Kidney glomerular epithelial cell (primary cell): ENCODE measurements around the gene NAV3.
"Not testable (repeated sequence)": the region's sequence is repeated elsewhere in the genome, so short reads cannot be mapped to it uniquely, and the experiment has no call there.

Experiments
- DNase-seq: peaks from one replicate; lab custom pipeline; 2025; lab: John Stamatoyannopoulos, UW

NAV3 gene

GRCh38 chr12:78040111-78040510 lies 209.4 kb downstream of the NAV3 start:
- no peak for DNase-seq

GRCh38 chr12:78050790-78051189 lies 220.1 kb downstream of the NAV3 start:
- no peak for DNase-seq

GRCh38 chr12:78055545-78055944 lies 224.9 kb downstream of the NAV3 start:
- DNase-seq: no peak

GRCh38 chr12:78057075-78057474 lies 226.4 kb downstream of the NAV3 start:
- no peak for DNase-seq

DNA sequence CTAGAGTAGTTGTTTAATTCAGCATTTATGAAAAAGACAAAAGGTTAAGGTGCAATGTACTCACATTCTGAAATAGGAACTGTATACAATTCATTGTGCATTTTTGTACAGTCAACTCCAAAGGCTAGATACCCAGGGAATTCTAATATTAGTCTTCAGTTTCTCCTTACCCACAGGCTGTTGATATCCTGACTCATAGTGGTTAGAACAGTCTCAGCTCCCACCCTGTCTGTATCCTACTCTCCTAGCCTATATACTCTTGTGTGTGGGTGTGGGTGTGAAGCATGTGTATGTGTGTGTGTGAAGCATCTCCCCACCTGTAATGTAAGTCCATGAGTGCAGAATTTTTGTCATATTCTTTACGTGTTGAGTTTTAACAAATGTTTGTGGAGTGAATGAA lies 229.5 kb downstream of the NAV3 start:
- peak; percentile 13 for DNase-seq

- peak; percentile 69 for DNase-seq
Measured at GRCh38 chr12:78062786-78063185, 232.1 kb downstream of the NAV3 start.

DNA sequence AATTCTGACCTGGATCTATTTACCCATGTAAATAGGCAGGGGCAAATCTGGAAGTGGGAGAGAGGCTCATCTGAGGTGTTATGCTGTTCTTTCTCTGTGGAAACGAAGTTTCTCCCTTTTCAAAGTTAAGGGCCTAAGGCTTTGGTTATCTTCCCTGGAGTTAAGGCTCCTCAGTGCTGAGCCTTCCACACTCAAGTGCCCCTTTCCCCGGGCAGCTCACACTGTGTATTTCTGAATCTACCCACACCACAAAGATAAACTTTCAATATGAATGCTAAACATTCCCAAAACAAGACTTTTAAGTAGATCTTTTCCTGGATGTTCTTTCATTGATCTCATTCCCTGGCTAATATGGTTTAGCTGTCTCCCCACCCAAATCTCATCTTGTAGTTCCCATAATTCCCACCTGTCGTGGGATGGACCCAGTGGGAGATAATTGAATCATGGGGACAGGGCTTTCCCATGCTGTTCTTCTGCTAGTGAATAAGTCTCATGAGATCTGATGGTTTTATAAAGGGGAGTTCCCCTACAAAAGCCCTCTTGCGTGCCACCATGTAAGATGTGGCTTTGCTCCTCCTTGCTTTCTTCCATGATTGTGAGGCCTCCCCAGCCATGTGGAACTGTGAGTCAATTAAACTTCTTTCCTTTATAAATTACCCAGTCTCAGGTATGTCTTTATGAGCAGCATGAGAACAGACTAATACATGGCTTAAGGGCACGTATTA lies 251.1 kb downstream of the NAV3 start:
- DNase-seq: no peak

GRCh38 chr12:78085542-78086182 lies 255.0 kb downstream of the NAV3 start:
- no peak for DNase-seq

GRCh38 chr12:78086553-78087362 lies 256.1 kb downstream of the NAV3 start:
- DNase-seq: no peak

GRCh38 chr12:78087363-78087675 lies 256.6 kb downstream of the NAV3 start:
- DNase-seq: no peak

DNA sequence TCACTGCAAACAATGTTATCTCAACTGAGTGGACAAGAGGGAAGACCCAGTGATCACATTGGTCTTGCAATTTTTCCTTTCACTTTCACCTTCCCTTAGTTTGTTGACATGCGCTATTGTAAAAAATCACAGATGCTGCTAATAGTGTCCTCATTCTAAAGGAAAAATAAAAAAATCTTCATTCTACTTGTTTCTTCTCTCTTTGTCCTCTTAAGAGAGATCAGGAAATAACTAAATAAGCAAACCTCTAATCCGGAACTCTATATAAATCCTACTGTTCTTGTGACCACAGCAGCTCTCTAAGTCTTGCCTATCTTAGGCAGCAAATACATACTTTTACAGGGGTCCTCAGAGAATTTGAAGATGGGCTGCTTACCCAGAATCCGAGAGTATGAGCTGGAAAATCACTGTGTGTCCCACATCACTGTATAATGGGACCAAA lies 257.7 kb downstream of the NAV3 start:
- DNase-seq: peak; percentile 30

GRCh38 chr12:78090266-78090665 lies 259.6 kb downstream of the NAV3 start:
- DNase-seq: no peak

DNA sequence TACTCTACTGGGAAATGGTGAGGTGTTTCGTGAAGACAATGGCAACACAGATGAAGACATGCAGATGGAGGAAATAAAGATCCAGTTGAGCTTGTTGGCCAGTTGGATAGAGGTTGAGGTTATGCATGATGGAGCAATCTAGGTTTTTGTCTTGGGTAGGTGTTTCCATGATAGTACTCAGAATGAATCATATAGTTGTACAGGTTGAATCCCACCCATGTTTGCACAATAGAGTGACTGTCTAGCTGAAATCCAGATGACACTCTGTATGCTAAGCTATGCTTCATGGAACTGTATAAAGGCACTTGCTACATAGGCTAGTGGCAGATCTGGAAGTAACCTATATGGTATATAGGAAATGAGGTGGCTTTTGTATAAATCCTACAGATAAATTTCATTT lies 264.9 kb downstream of the NAV3 start:
- DNase-seq: no peak

GRCh38 chr12:78096909-78097597 lies 266.4 kb downstream of the NAV3 start:
- no peak for DNase-seq

DNA sequence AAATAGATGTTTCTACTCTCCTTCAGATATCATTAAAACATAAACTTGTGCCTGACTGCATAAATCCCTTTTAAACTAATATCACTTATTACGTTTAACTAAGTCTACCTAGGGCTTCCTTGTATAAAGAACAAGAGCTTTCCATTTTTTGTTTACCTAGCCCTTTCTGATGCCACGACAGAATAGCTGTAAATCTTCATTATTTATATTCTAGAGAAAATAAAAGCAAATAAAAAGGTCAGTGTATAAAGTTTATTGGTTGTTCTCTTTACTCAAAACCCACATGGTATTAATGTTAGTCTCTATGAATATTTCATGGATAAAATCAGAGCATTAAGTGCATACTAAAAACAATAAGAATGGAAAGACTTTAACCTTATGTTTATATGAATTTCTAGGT lies 269.1 kb downstream of the NAV3 start:
- DNase-seq: no peak

DNA sequence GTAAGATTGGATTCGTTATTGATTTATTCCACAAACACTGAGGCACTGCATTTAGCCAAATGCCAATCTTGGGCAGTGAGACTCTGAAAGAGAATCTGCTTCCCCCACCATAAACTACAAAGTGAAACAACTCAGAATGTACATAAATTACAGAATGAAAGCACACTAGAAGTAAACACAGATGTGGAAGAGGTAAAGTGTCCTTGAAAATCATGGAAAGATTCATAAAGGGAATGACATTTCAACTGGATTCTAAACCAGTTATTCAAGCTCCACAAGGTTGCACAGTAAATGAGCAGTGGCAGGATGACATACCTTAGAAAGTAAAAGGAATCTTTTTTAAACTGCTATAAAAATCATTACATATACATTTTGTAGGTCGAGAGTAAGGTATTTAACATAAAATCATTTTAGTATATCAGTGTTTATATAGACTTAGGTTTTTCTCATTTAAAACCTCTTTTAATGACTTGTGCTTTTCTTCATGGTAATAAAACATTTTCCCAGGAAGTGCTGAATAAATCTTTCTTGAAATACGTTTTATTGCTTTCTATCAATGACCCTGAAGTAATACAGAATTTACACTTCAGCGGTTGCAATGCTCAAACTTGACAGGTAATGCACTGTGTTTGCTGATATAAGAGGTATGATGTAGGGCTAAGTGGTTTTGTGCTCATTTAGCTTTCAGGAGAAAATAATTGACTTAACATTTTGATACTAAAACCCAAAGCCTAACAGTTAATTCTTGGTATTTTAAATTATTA lies 270.6 kb downstream of the NAV3 start:
- no peak for DNase-seq

GRCh38 chr12:78101946-78102635 lies 271.4 kb downstream of the NAV3 start:
- DNase-seq: no peak

GRCh38 chr12:78102801-78103200 lies 272.1 kb downstream of the NAV3 start:
- not testable (repeated sequence) for DNase-seq

- no peak for DNase-seq
Measured at GRCh38 chr12:78115889-78116288, 285.2 kb downstream of the NAV3 start.

DNA sequence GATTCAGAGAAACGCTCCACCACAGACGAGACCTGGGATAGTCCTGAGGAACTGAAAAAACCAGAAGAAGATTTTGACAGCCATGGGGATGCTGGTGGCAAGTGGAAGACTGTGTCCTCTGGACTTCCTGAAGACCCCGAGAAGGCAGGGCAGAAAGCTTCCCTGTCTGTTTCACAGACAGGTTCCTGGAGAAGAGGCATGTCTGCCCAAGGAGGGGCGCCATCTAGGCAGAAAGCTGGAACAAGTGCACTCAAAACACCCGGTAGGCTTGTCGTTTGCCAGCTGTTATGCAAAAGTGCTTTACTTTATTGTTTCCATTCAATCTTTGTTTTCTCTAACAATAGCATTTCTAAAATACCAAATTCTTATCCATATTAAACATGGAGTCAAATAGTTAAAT lies 287.3 kb downstream of the NAV3 start:
- no peak for DNase-seq

- DNase-seq: no peak
Measured at GRCh38 chr12:78118486-78118885, 287.8 kb downstream of the NAV3 start.
